ENCODE measurements around the gene ARFRP1. TPM values are rescaled to one million over a fixed set of nuclear protein-coding genes. Genes with fewer than 3 reads are reported as not detected.

Gene ARFRP1
- total RNA-seq, 6 experiments from 2014 or later, result 16.0 to 22.2 (median 20.2) TPM

DNA sequence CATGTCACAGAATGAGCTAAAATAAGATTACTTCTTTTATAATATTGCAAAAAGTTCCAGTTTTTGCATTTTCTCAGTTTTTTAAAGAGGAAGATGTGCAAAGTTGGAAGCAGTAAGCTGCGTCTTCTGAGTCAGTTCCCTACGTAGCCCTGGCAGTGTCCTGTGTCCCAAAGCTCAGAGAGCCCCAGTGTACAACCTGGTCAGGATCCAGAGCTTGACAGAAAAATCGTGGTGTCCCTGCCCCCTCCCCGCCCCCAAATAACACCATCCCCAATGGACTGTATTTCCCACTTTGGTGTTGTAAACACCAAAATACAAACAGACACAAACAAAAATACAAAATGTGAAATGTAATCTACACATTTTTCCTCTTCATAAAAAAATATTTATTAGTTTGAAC is 36.4 kb upstream of the ARFRP1 start:
- Histone ChIP-seq H3K4me3 (no peak overlapping the region), H3K27ac (no peak overlapping the region), H3K27me3 (no peaks in the 10 kb centered on the region), H3K4me1 (peaks cover 0 to 28% (median 12%) of the 10 kb centered on the region in 4 donors), H3K36me3 (peaks cover 0 to 14% (median 7%) of the 10 kb centered on the region in 4 donors), H3K9me3 (no peaks in the 10 kb centered on the region)
- DNase-seq (no peak), ATAC-seq (no peak)
- 55% methylated on average over 4 of the region's 4 CpGs for WGBS (ENCODE audit: insufficient coverage, low coverage, low lambda C conversion rate, missing lambda C conversion rate)
- TF ChIP-seq POLR2A (IDR thresholded peaks at IDR 0.05) (no peak), CTCF (IDR thresholded peaks at IDR 0.05) (no peak)
- intact Hi-C loops (cut with DNase I), result no loop called here

DNA sequence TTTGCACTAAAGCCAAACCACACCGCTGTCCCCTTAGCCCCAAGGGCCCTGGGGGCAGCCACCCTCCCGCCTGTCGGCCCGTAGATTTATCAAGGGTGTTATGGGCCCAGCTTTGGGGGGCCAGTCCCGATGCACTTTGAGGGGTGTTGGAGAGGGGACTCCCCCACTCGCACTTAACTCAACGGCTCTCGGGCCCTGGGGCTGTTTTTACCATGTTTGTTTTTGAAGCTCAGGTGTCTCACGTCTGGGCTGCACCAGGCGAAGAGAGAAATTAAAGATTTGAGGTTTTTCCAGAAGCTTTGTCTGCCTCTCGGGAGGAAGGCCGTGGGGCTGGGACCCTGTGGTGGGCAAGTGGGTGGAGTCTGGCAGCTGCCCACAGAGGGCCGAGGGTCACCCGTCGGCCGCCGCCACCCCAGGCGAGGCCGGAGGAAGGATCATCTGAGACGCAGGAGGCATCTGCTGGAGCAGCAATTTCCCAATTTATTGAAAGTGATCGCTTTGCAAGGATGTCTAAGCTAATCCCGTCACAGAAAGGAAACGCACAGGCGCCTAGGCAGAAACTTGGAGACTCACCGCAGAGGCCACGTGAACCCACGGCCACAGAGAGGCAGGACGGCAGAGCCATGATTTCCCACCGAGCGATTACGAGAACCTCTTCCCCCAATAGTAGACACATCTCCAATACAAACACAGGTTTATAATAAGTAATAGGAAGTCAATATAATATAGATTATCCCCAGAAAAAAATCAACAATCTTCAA is 35.6 kb upstream of the ARFRP1 start:
- TF ChIP-seq CTCF (IDR thresholded peaks at IDR 0.05) (no peak), POLR2A (IDR thresholded peaks at IDR 0.05) (no peak)
- no peaks in the 10 kb centered on the region for H3K27me3 ChIP-seq
- peaks cover 0 to 28% (median 12%) of the 10 kb centered on the region in 4 donors for H3K4me1 ChIP-seq
- intact Hi-C loops (cut with DNase I), result no loop called here
- H3K27ac ChIP-seq, result peak overlapping the region in 1 of 3 donors; percentile 37
- no peaks in the 10 kb centered on the region for H3K9me3 ChIP-seq
- DNase-seq, result peak in 1 of 3 donors; percentile 45
- ATAC-seq, result no peak
- H3K4me3 ChIP-seq, result peak overlapping the region in 1 of 3 donors; percentile 85
- H3K36me3 ChIP-seq, result peaks cover 0 to 14% (median 7%) of the 10 kb centered on the region in 4 donors
- WGBS (ENCODE audit: insufficient coverage, low coverage, low lambda C conversion rate, missing lambda C conversion rate), result 42% methylated on average over 19 of the region's 31 CpGs

DNA sequence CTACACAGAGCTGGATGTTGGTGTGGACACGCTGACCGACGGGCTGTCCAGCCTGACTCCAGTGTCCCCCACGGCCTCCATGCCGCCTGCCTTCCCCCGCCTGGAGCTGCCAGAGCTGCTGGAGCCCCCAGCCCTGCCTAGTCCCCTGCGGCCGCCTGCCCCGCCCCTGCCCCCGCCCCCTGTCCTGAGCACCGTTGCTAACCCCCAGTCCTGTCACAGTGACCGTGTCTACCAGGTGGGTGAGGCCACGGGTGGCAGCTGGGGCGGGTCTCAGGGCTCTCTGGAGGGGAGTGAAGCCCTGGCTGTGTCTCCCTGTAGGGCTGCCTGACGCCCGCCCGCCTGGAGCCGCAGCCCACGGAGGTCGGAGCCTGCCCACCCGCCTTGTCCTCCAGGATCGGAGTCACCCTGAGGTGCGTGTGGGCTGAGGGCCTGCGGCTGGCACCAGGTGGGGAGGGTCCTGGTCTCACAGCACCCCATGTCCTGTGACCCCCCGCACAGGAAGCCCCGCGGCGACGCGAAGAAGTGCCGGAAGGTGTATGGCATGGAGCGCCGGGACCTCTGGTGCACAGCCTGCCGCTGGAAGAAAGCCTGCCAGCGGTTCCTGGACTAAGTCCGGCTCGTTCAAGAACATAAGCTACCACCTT is 34.7 kb upstream of the ARFRP1 start:
- Histone ChIP-seq H3K4me3 (peak overlapping the region in 1 of 3 donors; percentile 85), H3K36me3 (peaks cover 0 to 14% (median 7%) of the 10 kb centered on the region in 4 donors), H3K27ac (peak overlapping the region in 1 of 3 donors; percentile 37), H3K9me3 (no peaks in the 10 kb centered on the region), H3K27me3 (no peaks in the 10 kb centered on the region), H3K4me1 (peaks cover 0 to 28% (median 12%) of the 10 kb centered on the region in 4 donors)
- TF ChIP-seq POLR2A (IDR thresholded peaks at IDR 0.05), result no peak
- no peak for TF ChIP-seq CTCF (IDR thresholded peaks at IDR 0.05)
- WGBS (ENCODE audit: insufficient coverage, low coverage, low lambda C conversion rate, missing lambda C conversion rate), result 36% methylated on average over 3 of the region's 37 CpGs
- intact Hi-C loops (cut with DNase I), result no loop called here
- DNase-seq (peak; percentile 20 to 59 (median 51)), ATAC-seq (no peak)

DNA sequence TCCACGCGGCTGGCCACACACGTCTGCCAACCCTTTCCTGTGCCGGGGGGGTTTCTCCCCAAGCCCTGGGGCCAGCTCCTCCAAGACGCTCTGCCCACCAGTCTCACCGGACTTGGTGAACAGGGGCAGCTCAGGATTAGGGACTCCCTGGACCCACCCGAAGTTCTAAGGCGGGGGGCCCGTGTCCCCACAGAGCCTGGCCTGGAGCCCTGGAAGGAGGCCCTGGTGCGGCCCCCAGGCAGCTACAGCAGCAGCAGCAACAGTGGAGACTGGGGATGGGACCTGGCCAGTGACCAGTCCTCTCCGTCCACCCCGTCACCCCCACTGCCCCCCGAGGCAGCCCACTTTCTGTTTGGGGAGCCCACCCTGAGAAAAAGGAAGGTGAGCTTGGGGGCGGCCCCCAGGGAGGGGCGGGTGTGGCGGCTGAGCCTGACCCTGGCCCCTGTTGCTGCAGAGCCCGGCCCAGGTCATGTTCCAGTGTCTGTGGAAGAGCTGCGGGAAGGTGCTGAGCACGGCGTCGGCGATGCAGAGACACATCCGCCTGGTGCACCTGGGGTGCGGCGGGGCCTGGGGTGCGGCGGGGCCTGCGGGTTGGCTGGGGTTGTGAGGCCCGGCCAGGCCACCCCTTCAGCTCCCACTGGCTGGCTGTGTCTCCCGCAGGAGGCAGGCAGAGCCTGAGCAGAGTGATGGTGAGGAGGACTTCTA is 34.1 kb upstream of the ARFRP1 start:
- H3K27ac ChIP-seq, result peak overlapping the region in 1 of 3 donors; percentile 92
- H3K27me3 ChIP-seq, result no peaks in the 10 kb centered on the region
- H3K9me3 ChIP-seq, result no peaks in the 10 kb centered on the region
- H3K4me3 ChIP-seq, result peak overlapping the region; percentile 48 to 85 (median 68)
- intact Hi-C loops (cut with DNase I), result no loop called here
- ATAC-seq (no peak), DNase-seq (no peak)
- WGBS (ENCODE audit: insufficient coverage, low coverage, low lambda C conversion rate, missing lambda C conversion rate), result 39% methylated on average over 5 of the region's 30 CpGs
- peaks cover 0 to 28% (median 12%) of the 10 kb centered on the region in 4 donors for H3K4me1 ChIP-seq
- TF ChIP-seq POLR2A (IDR thresholded peaks at IDR 0.05), result no peak
- no peak for TF ChIP-seq CTCF (IDR thresholded peaks at IDR 0.05)
- peaks cover 0 to 14% (median 7%) of the 10 kb centered on the region in 4 donors for H3K36me3 ChIP-seq

All from right lobe of liver (tissue), 6 donors.